ENCODE measurements around the gene CALM1.

GRCh38 chr14:90407230-90407629 is 10.4 kb downstream of the CALM1 start:
- TF ChIP-seq CTCF (IDR thresholded peaks at IDR 0.05; ENCODE audit: extremely low read depth in 1 of 2, insufficient read depth in 1 of 2, low read depth in 1 of 2, low read length in 2 of 2) (no peak), POLR2A (IDR thresholded peaks at IDR 0.05; ENCODE audit: low read depth, low read length) (no peak), EZH2 (IDR thresholded peaks at IDR 0.05; ENCODE audit: borderline replicate concordance, low read depth, low read length, severe bottlenecking) (no peak), POLR2AphosphoS5 (IDR thresholded peaks at IDR 0.05; ENCODE audit: insufficient read depth, low read depth, low read length) (no peak), MAX (IDR thresholded peaks at IDR 0.05; ENCODE audit: insufficient read depth, insufficient read length) (no peak), JUN (IDR thresholded peaks at IDR 0.05; ENCODE audit: borderline replicate concordance, insufficient read depth, insufficient read length, low read depth) (no peak), MYC (IDR thresholded peaks at IDR 0.05; ENCODE audit: low read depth, low read length) (no peak)
